ENCODE data around the gene WNT11.

The WNT11 gene

GRCh38 chr11:76159303-76159937 lies 46.9 kb downstream of the WNT11 start:
- no peak for TF ChIP-seq CTCF (IDR thresholded peaks at IDR 0.05; ENCODE audit: low read depth, low read length)
- no peak overlapping the region for H3K4me3 ChIP-seq (ENCODE audit: low read depth, low read length)

- no peak overlapping the region for H3K4me3 ChIP-seq (ENCODE audit: low read depth, low read length)
- no peak for TF ChIP-seq CTCF (IDR thresholded peaks at IDR 0.05; ENCODE audit: low read depth, low read length)
These were observed 47.7 kb downstream of the WNT11 start for GRCh38 chr11:76158394-76159302.

- H3K4me3 ChIP-seq (ENCODE audit: low read depth, low read length), result no peak overlapping the region
- no peak for TF ChIP-seq CTCF (IDR thresholded peaks at IDR 0.05; ENCODE audit: low read depth, low read length)
These were observed 48.4 kb downstream of the WNT11 start for GRCh38 chr11:76157891-76158290.

GRCh38 chr11:76156971-76157427 lies 49.3 kb downstream of the WNT11 start:
- TF ChIP-seq CTCF (IDR thresholded peaks at IDR 0.05; ENCODE audit: low read depth, low read length), result no peak
- no peak overlapping the region for H3K4me3 ChIP-seq (ENCODE audit: low read depth, low read length)

- TF ChIP-seq CTCF (IDR thresholded peaks at IDR 0.05; ENCODE audit: low read depth, low read length), result no peak
- no peak overlapping the region for H3K4me3 ChIP-seq (ENCODE audit: low read depth, low read length)
These were observed 50.6 kb downstream of the WNT11 start for GRCh38 chr11:76155500-76156227.

- no peak for TF ChIP-seq CTCF (IDR thresholded peaks at IDR 0.05; ENCODE audit: low read depth, low read length)
- no peak overlapping the region for H3K4me3 ChIP-seq (ENCODE audit: low read depth, low read length)
These were observed 52.8 kb downstream of the WNT11 start for GRCh38 chr11:76153571-76153923.
